Cortex of kidney (tissue), 1 donor: Measurements from ENCODE around the gene CCDC183.
"Not testable (repeated sequence)": the region's sequence is repeated elsewhere in the genome, so short reads cannot be mapped to it uniquely, and the experiment has no call there.

Experiments
- DNase-seq: peaks from one replicate; lab custom pipeline; 2025; lab: John Stamatoyannopoulos, UW

Gene CCDC183

GRCh38 chr9:136799854-136800657, 3.9 kb downstream of the CCDC183 start:
- no peak for DNase-seq

DNA sequence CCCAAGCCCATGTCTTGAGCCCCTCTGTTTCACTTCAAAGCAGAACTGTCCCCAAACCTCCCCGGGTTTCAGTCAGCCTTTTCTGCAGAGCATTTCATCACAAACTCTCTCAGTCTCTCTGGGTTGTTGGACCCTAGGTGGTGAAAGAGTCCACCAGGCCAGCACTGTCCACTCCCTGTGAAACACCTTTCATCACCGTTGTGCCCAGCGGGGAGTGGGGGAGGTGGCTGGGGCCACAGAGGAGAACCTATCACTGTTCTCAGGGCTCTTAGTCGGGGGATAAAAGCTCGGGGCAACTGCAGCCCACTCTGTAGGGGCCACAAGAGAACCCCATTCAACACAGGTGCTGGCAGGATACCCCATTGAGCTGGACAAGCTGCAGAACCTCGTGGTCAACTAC, 6.2 kb downstream of the CCDC183 start:
- DNase-seq: no peak

DNA sequence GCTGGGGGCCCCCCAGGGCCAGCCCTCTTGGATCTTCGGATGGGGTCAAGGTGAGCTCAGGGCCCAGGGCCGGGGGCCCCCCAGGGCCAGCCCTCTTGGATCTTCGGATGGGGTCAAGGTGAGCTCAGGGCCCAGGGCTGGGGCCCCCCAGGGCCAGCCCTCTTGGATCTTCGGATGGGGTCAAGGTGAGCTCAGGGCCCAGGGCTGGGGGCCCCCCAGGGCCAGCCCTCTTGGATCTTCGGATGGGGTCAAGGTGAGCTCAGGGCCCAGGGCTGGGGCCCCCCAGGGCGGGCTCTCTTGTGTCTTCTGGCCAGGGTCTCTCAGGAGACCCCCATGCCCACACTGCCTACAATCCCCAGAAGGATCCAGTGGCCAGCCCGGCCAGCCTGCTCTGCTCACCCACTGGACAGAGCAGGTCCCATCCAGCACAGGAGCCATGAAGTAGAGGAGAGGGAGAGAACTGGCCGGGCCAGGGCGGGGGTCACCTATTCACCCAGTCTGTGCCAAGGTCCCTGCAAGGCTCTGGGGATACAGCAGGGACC, 6.9 kb downstream of the CCDC183 start:
- DNase-seq: not testable (repeated sequence)

GRCh38 chr9:136803551-136804508, 7.7 kb downstream of the CCDC183 start:
- DNase-seq: no peak

- DNase-seq: no peak
Measured at GRCh38 chr9:136804509-136805206, 8.5 kb downstream of the CCDC183 start.

- no peak for DNase-seq
Measured at GRCh38 chr9:136805207-136805740, 9.1 kb downstream of the CCDC183 start.

DNA sequence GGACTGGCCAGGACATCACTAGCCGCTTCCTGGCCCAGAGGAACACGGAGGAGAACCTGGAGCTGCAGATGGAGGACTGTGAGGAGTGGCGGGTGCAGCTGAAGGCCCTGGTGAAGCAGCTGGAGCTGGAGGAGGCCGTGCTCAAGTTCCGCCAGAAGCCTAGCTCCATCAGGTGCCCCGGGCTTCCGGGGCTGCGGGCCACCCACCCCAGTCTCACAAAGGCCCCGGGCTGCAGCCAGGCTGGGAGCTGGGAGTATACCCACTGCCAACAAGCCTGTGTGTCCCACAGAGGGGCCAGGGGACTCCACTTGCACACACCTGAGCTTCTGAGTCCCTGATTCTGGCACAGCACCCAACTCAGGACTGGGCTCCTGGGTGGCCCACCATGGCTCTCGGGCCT, 9.9 kb downstream of the CCDC183 start:
- no peak for DNase-seq

DNA sequence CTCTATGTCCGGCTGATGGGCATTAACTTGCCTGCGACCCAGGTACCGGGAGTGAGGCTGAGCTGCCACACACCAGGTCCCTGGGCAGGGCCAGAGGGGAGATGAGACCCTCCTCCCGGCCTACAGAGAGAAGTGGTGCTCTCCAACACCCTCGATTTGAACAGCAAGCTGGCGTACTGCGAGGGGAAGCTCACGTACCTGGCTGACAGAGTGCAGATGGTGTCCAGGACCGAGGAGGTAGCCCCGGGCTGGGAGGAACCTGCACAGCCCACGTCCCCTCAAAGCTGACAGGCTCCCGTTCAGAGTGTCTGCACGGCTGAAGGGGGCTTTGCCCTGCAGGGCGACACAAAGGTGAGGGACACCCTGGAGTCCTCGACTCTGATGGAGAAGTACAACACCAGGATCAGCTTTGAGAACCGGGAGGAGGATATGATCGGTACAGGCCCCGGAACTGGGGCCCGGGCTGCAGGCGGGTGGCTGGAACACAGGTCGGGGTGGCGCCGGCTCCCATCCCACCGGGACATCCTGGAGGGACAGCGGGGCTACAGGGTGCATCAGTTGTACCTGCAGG, 10.6 kb downstream of the CCDC183 start:
- DNase-seq: no peak

- DNase-seq: no peak
Measured at GRCh38 chr9:136807281-136808074, 11.3 kb downstream of the CCDC183 start, which contains the start of gene RABL6. RABL6 (plus strand) TSS chr9:136807948; CDS start chr9:136808197, 249 bp downstream.

GRCh38 chr9:136808075-136808805, 12.1 kb downstream of the CCDC183 start:
- no peak for DNase-seq

DNA sequence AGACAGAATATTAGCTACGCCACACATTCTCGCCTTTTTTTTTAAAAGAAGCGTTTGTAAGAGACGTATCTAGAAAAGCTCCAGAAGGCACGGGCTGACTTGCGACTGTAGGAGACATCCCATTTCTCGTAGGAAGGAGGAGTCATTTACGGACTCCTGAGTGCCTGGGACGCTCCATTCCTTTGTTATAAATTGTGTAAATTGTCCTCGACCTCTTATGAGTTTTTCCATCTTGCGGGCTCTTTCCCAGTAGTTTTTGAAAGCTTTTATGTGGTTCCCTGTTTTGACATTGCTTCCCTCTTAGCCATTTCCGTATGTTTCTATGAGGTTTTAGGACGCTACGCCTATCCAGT, 12.6 kb downstream of the CCDC183 start:
- DNase-seq: no peak

- DNase-seq: no peak
Measured at GRCh38 chr9:136814725-136815421, 18.7 kb downstream of the CCDC183 start.

GRCh38 chr9:136815422-136815782, 19.3 kb downstream of the CCDC183 start:
- DNase-seq: no peak

DNA sequence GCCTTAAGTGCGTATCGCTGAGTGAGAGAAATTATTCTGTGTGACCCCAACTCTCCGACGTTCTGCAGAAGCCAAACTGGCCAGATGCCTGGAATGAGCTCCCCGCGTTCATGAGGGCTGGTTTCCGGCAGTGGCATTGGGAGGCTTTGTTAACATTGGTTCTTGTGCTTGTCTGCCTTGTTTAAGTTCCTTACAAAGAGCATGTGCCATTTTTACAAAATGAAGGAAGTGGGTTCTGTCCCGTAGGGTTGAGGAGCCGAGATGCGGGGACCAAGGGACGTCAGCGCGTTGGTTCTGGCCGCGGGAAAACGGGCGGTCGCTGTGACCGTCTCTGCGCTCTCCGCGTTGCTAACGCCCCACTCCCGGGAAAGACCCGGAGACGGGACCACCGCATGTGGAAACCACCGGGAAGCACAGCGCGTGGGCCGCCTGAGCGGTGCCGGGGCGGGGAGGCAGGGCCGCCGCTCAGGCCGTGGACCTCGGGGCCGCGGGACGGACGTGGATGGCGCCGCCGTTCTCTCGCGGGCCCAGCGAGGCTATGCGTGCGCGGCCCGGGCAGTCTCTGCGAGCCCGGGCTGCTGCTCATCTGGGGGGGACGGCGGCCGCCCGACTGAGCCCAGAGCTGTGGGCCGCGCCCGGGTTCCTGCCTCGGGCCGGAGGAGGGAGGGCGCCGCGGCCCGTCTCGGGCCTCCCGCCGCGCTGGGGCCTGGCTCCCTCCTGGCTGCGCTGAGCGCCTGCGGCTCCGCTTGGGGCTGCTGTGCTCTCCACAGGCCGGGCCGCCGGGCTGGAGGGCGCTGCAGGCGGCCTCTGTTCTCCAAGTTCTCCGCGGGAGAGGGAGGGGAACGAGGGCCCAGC, 25.1 kb downstream of the CCDC183 start:
- no peak for DNase-seq

DNA sequence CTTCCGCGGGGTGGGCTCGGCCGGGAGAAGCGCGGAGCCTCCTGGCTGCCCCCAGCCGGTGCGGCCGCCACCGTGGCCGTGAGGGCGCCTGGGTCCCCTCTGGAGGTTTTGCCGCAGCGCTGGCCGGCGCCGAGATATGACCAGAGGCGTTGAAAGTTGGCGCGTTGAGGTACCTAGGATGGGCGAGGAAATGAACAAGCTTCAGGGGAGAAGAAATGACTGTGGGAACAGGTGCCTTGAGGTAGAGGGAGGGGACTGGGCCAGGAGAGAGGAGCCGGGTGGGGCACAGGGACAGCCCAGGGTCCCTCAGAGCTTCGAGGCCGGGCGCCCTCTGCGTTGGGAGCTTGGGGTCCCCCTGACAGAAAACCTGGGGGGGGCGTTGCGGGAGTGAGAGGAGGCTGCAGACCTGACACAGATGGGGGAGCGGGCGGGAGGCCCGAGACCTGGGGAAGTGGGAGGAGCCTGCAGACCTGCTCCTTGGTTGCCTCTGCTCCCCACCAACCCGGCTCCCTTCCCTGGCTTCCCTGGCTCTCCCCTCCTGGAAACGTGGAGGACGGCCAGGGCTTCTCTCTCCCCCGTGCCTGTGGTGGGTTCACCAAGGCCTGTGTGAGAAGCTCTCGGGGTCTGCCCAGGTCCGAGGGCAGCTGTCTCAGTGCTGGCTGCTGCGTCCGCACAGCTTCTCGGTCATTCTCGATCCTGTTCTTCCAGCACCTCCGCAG, 25.8 kb downstream of the CCDC183 start:
- DNase-seq: no peak

DNA sequence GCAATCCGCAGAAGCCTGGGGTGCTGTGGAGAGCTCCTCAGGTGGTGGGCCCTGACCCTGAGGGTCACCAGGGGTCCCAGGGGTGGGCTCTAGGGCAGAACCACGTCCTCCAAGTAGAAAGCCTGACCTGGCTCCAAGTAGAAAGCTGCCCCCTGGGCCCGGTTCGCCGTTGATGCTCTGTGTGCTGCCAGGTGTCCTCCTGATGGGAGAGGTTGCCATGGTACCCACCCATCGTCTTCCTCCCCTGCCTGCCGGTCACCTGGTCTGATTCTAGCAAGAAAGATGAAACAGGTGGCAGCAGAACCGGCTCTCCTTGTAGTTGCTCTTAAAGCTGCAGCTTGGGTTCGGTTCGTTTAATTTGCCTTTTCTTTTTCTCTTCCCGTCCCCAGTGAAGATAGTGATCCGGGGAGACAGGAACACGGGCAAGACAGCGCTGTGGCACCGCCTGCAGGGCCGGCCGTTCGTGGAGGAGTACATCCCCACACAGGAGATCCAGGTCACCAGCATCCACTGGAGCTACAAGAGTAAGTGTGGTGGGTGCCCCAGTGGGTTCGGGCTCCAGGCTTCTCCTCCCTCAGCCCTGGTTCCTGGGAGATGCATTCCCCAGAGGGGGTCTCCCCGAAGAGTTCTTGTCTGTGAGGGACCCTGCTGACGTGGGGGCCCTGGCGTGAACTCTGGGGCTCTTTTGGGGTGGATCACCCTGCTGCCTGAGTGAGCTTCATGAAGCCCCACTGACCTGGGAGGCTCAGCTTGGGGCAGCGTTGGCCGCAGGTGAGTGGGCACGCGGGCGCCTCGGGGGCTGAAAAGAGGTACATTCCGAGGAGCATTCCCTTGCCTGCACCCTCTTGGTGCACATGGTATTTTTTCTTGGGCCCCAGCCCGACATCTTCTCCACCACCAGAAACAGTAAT, 27.3 kb downstream of the CCDC183 start:
- DNase-seq: no peak
